Esophagus muscularis mucosa (tissue), 4 donors: ENCODE results near the gene CRYL1. TPM values are rescaled to one million over a fixed set of nuclear protein-coding genes. Genes with fewer than 3 reads are reported as not detected.
A peak's percentile ranks its signal among the peaks of the same experiment; 100 is the strongest.

Source experiments
- DNase-seq: peaks from one replicate; pipeline ENCODE4 v3.0.0-alpha.2; 2017; ENCODE audit errors: extremely low spot score
- H3K27ac ChIP-seq, 4 donors: fragments of 200-600 bp; sonication (generic); replicated peaks in 1 of 4; 1 replicate in 3 of 4; 2 replicates in 1 of 4; pipeline ENCODE4 v1.5.1; 2016 to 2019; ENCODE audit warnings: mild to moderate bottlenecking in 1 of 4
- H3K27me3 ChIP-seq, 4 donors: fragments of 200-600 bp; sonication (generic); one replicate each; pipeline versions ENCODE4 v1.5.1 to v1.6.0; 2016 to 2019
- H3K36me3 ChIP-seq, 4 donors: fragments of 200-600 bp; sonication (generic); one replicate each; pipeline ENCODE4 v1.5.1; 2016 to 2019
- H3K4me1 ChIP-seq, 4 donors: fragments of 200-600 bp; sonication (generic); one replicate each; pipeline ENCODE4 v1.5.1; 2016 to 2019
- H3K4me3 ChIP-seq, 4 donors: fragments of 200-600 bp; sonication (generic); 1 replicate in 2 of 4; 2 replicates in 2 of 4; pipeline ENCODE4 v1.5.1; 2016 to 2019; ENCODE audit warnings: mild to moderate bottlenecking in 4 of 4, moderate library complexity in 1 of 4
- H3K9me3 ChIP-seq, 4 donors: fragments of 200-600 bp; sonication (generic); 1 replicate in 3 of 4; 2 replicates in 1 of 4; pipeline ENCODE4 v1.5.1; 2016 to 2019
- CTCF ChIP-seq, 3 experiments: fragments of 200-600 bp in 2 of 3; fragments of 450-650 bp in 1 of 3; sonication (generic) in 2 of 3; IDR thresholded peaks; one replicate each; pipeline ENCODE4 v1.5.1; 2017 to 2019; ENCODE audit warnings: antibody characterized with exemption in 3 of 3, mild to moderate bottlenecking in 2 of 3, moderate library complexity in 1 of 3
- EP300 ChIP-seq: sonication (generic); formaldehyde crosslinking; IDR thresholded peaks from one replicate; pipeline ENCODE4 v1.6.1; 2017; ENCODE audit warnings: antibody characterized with exemption
- POLR2A ChIP-seq: fragments of 450-650 bp; IDR thresholded peaks from one replicate; pipeline ENCODE4 v1.6.1; 2017; ENCODE audit warnings: antibody characterized with exemption, moderate library complexity, mild to moderate bottlenecking, low read depth
- POLR2AphosphoS5 ChIP-seq, 2 donors: sonication (generic); formaldehyde crosslinking; IDR thresholded peaks; one replicate each; pipeline ENCODE4 v1.6.1; 2017; ENCODE audit warnings: antibody characterized with exemption in 2 of 2
- WGBS: methylation state at CpG from one replicate; pipeline ENCODE4 v1.1.5; 2018; 5-methylcytosine and 5-hydroxymethylcytosine counted together
- intact Hi-C: fragments of 100-400 bp; cut with DNase I; formaldehyde crosslinking; loops from one replicate; pipeline ENCODE4 v1.15.1; 2023
- total RNA-seq, 4 donors: library from RNA; depleted of rRNA; stranded (reverse); fragments of >200 nt; gene quantifications; one replicate each; pipeline versions ENCODE4 v1.1.0 to v1.2.1, GENCODE V29; 2016

CRYL1 gene
- total RNA-seq, 4 donors from 2014 or later = 42.3 to 59.3 (median 45.4) TPM

GRCh38 chr13:20442798-20443381 is 82.8 kb downstream of the CRYL1 start:
- 64% methylated on average over 2 of the region's 2 CpGs for WGBS
- Histone ChIP-seq H3K27me3 (no peaks in the 10 kb centered on the region), H3K27ac (no peak overlapping the region), H3K4me1 (peaks cover 0 to 9% (median 0%) of the 10 kb centered on the region in 4 donors), H3K4me3 (no peak overlapping the region), H3K9me3 (no peaks in the 10 kb centered on the region), H3K36me3 (peaks cover 0 to 3% (median 0%) of the 10 kb centered on the region in 4 donors)
- peak; percentile 26 for DNase-seq
- TF ChIP-seq EP300 = no peak
- no peak for TF ChIP-seq POLR2A
- TF ChIP-seq POLR2AphosphoS5 (IDR thresholded peaks at IDR 0.05) = no peak
- no peak for TF ChIP-seq CTCF (IDR thresholded peaks at IDR 0.05)
- intact Hi-C loops = no loop called here

DNA sequence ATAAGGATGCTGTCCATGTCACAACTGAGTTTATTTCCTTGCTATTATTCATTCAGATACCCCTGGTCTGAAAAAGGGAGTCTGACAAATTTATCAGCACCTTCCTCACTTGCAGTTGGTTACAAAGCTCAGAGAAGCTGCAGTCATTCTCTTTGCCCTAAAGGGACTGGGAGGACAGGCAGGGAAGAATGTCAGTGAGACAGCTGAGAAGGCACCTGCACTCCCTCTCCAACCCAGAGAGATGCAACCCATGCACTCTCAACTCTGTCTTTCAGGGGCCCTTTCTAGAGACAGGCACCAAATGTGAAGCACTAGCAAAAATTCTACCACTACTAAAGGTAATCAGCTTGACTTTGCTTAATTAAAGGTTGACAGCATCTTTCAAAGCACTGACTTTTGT is 83.3 kb downstream of the CRYL1 start:
- no peak for TF ChIP-seq CTCF (IDR thresholded peaks at IDR 0.05)
- TF ChIP-seq POLR2AphosphoS5 (IDR thresholded peaks at IDR 0.05) = no peak
- TF ChIP-seq EP300 = no peak
- TF ChIP-seq POLR2A = no peak
- H3K4me3 ChIP-seq = no peak overlapping the region
- DNase-seq = peak; percentile 14
- H3K4me1 ChIP-seq = peaks cover 0 to 9% (median 0%) of the 10 kb centered on the region in 4 donors
- peaks cover 0 to 3% (median 0%) of the 10 kb centered on the region in 4 donors for H3K36me3 ChIP-seq
- no peaks in the 10 kb centered on the region for H3K27me3 ChIP-seq
- intact Hi-C loops = no loop called here
- H3K9me3 ChIP-seq = no peaks in the 10 kb centered on the region
- H3K27ac ChIP-seq = no peak overlapping the region

DNA sequence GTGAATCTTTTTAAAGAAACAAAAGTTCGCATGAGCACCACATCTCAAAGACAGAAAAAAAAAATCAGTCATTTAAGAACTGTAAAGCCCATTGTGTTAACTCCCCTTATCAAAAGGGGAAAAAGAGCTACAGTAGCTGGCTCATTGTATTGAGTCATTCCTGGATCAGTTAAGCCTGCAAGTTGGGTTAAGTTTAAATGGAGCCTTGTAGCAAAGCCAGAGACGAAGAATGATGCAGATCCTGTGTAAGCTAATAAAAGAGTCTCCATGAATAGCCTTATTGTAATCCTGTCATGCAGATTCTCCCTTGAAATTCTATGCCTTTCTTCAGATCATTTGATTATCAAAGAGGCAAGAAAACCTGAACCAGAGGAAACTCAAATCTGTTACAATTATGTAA is 83.8 kb downstream of the CRYL1 start:
- WGBS = 85% methylated on average over 2 of the region's 2 CpGs
- intact Hi-C loops = no loop called here

GRCh38 chr13:20441056-20441455 is 84.6 kb downstream of the CRYL1 start:
- WGBS = 74% methylated on average over 5 of the region's 5 CpGs
- DNase-seq = peak; percentile 37

More for the DNA sequence above, 83.8 kb downstream of the CRYL1 start:
- H3K4me1 ChIP-seq = peaks cover 0 to 9% (median 0%) of the 10 kb centered on the region in 4 donors
- TF ChIP-seq EP300 (no peak), CTCF (IDR thresholded peaks at IDR 0.05) (no peak)
- no peak for DNase-seq
- H3K4me3 ChIP-seq = no peak overlapping the region
- no peaks in the 10 kb centered on the region for H3K9me3 ChIP-seq
- H3K36me3 ChIP-seq = peaks cover 0 to 5% (median under 1%) of the 10 kb centered on the region in 4 donors
- no peak overlapping the region for H3K27ac ChIP-seq
- no peaks in the 10 kb centered on the region for H3K27me3 ChIP-seq

More at GRCh38 chr13:20441056-20441455, 84.6 kb downstream of the CRYL1 start:
- H3K4me3 ChIP-seq = no peak overlapping the region
- H3K27me3 ChIP-seq = no peaks in the 10 kb centered on the region
- no peaks in the 10 kb centered on the region for H3K9me3 ChIP-seq
- intact Hi-C loops = no loop called here
- peaks cover 0 to 11% (median 4%) of the 10 kb centered on the region in 4 donors for H3K36me3 ChIP-seq
- H3K4me1 ChIP-seq = peaks cover 0 to 6% (median 0%) of the 10 kb centered on the region in 4 donors
- H3K27ac ChIP-seq = no peak overlapping the region
- TF ChIP-seq CTCF (IDR thresholded peaks at IDR 0.05) = no peak
- no peak for TF ChIP-seq EP300
- no peak for TF ChIP-seq POLR2AphosphoS5 (IDR thresholded peaks at IDR 0.05)
- no peak for TF ChIP-seq POLR2A
